Fibroblast of upper back skin (primary cell): Measurements from ENCODE around the gene GPT2.

Experiments used
- DNase-seq: peaks from one replicate; pipeline ENCODE4 v3.0.0-alpha.2; 2013

GPT2 gene

GRCh38 chr16:46972429-46973206, 88.5 kb downstream of the GPT2 start:
- DNase-seq: peak; percentile 10

- peak; percentile 84 for DNase-seq
These were observed 89.2 kb downstream of the GPT2 start, which contains the start of gene DNAJA2 for GRCh38 chr16:46973207-46973995. TSS of gene DNAJA2 (minus strand) at chr16:46973674. CDS start at chr16:46973572, 102 bp downstream.

- no peak for DNase-seq
These were observed 89.8 kb downstream of the GPT2 start for GRCh38 chr16:46973996-46974324.

- DNase-seq: peak; percentile 12
These were observed 90.2 kb downstream of the GPT2 start for GRCh38 chr16:46974352-46974751.

- no peak for DNase-seq
These were observed 91.0 kb downstream of the GPT2 start for GRCh38 chr16:46975165-46975564.

GRCh38 chr16:46975908-46976470, 91.8 kb downstream of the GPT2 start:
- DNase-seq: no peak

- no peak for DNase-seq
These were observed 92.4 kb downstream of the GPT2 start for GRCh38 chr16:46976550-46976949.
